Measurements from ENCODE around the gene ROPN1.
"Not testable (repeated sequence)": the region's sequence is repeated elsewhere in the genome, so short reads cannot be mapped to it uniquely, and the experiment has no call there.

- not testable (repeated sequence) for TF ChIP-seq EZH2 (IDR thresholded peaks at IDR 0.05; ENCODE audit: low read length, missing control alignments)
- TF ChIP-seq, protein P1, sequence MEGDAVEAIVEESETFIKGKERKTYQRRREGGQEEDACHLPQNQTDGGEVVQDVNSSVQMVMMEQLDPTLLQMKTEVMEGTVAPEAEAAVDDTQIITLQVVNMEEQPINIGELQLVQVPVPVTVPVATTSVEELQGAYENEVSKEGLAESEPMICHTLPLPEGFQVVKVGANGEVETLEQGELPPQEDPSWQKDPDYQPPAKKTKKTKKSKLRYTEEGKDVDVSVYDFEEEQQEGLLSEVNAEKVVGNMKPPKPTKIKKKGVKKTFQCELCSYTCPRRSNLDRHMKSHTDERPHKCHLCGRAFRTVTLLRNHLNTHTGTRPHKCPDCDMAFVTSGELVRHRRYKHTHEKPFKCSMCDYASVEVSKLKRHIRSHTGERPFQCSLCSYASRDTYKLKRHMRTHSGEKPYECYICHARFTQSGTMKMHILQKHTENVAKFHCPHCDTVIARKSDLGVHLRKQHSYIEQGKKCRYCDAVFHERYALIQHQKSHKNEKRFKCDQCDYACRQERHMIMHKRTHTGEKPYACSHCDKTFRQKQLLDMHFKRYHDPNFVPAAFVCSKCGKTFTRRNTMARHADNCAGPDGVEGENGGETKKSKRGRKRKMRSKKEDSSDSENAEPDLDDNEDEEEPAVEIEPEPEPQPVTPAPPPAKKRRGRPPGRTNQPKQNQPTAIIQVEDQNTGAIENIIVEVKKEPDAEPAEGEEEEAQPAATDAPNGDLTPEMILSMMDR (conservative IDR thresholded peaks at IDR 0.05 in 1 of 2, IDR thresholded peaks at IDR 0.05 in 1 of 2; ENCODE audit: low read depth in 1 of 2, low read length in 2 of 2), result not testable (repeated sequence)
These were observed 24.7 kb downstream of the ROPN1 start for GRCh38 chr3:123967260-123967659.
